Endothelial cell of umbilical vein (primary cell): ENCODE data around the gene CRNN. TPM values are rescaled to one million over a fixed set of nuclear protein-coding genes. Genes with fewer than 3 reads are reported as not detected.
A peak's percentile ranks its signal among the peaks of the same experiment; 100 is the strongest.

Experiments used
- BruUV-seq: library from RNA; stranded (reverse); fragments of 400-500 nt; replicated peaks from 2 replicates; lab custom pipeline; 2021; lab: Mats Ljungman, UMichigan
- CTCF ChIA-PET: fragments of 300-600, 350-600 bp; sonication (Branson Sonifier 250); formaldehyde crosslinking; loops from one replicate; lab custom pipeline; 2021; ENCODE audit warnings: antibody characterized with exemption, inconsistent platforms; lab: Charles Lee
- POLR2A ChIA-PET: fragments of 300-600, 350-600 bp; sonication (Branson Sonifier 250); formaldehyde crosslinking; loops from one replicate; lab custom pipeline; 2021; ENCODE audit warnings: antibody characterized with exemption, inconsistent platforms; lab: Charles Lee
- DNase-seq: peaks from one replicate; pipeline ENCODE4 v3.0.0-alpha.2; 2011; ENCODE audit warnings: low read depth, low spot score
- FAIRE-seq: peaks from 2 replicates; lab custom pipeline; 2011; peaks lifted over from hg19 to GRCh38; lab: Jason Lieb, UNC
- H2AFZ ChIP-seq: 2 replicates; pipeline ENCODE4 v1.6.0; 2012; ENCODE audit warnings: low read depth, low read length, control low read depth, inconsistent platforms
- H3K27ac ChIP-seq: 2 replicates; pipeline ENCODE4 v1.5.1; 2011; ENCODE audit warnings: low read depth, mild to moderate bottlenecking, control low read depth, low read length, moderate library complexity; ENCODE audit not compliant: insufficient read depth
- H3K27me3 ChIP-seq, 2 experiments: 2 replicates each; pipeline versions ENCODE4 v1.6.0 to v1.6.1; 2011; ENCODE audit warnings: low read length in 2 of 2, mixed read lengths in 1 of 2; ENCODE audit not compliant: control insufficient read depth in 2 of 2, insufficient read depth in 2 of 2
- H3K36me3 ChIP-seq, 2 experiments: 2 replicates in 1 of 2; 3 replicates in 1 of 2; pipeline ENCODE4 v1.5.1; 2011; ENCODE audit warnings: low read length in 2 of 2, mild to moderate bottlenecking in 1 of 2, moderate library complexity in 1 of 2; ENCODE audit not compliant: control insufficient read depth in 2 of 2, insufficient read depth in 2 of 2; ENCODE audit errors: extremely low read depth in 1 of 2
- H3K4me1 ChIP-seq: 3 replicates; pipeline ENCODE4 v1.5.1; 2011; ENCODE audit warnings: mild to moderate bottlenecking, low read length; ENCODE audit not compliant: control insufficient read depth, insufficient read depth; ENCODE audit errors: extremely low read depth
- H3K4me2 ChIP-seq: 2 replicates; pipeline ENCODE4 v1.6.1; 2011; ENCODE audit warnings: low read length, control low read depth, mixed read lengths; ENCODE audit not compliant: insufficient read depth
- H3K4me3 ChIP-seq, 3 experiments: fragments of 200-600 bp in 1 of 3; sonication (generic), shearing (Covaris generic) in 1 of 3; replicated peaks in 1 of 3; 2 replicates each; pipeline ENCODE4 v1.5.1; 2011 to 2016; ENCODE audit warnings: control low read depth in 3 of 3, low read length in 3 of 3, mild to moderate bottlenecking in 2 of 3, inconsistent platforms in 1 of 3, low read depth in 1 of 3, moderate library complexity in 1 of 3; ENCODE audit not compliant: insufficient read depth in 1 of 3
- H3K79me2 ChIP-seq: 2 replicates; pipeline ENCODE4 v1.6.0; 2012; ENCODE audit warnings: low read length, inconsistent platforms; ENCODE audit not compliant: control insufficient read depth, insufficient read depth
- H3K9ac ChIP-seq: replicated peaks from 2 replicates; pipeline ENCODE3; 2011; ENCODE audit warnings: low read length, control low read depth; ENCODE audit not compliant: insufficient read depth; ENCODE audit errors: extremely low read depth
- H3K9me1 ChIP-seq: replicated peaks from 3 replicates; pipeline ENCODE4 v1.6.0; 2011; ENCODE audit warnings: mild to moderate bottlenecking, low read length; ENCODE audit not compliant: control insufficient read depth, insufficient read depth; ENCODE audit errors: extremely low read depth
- H3K9me3 ChIP-seq: replicated peaks from 2 replicates; pipeline ENCODE4 v1.5.1; 2012; ENCODE audit warnings: low read length, inconsistent platforms; ENCODE audit not compliant: control insufficient read depth, insufficient read depth
- H4K20me1 ChIP-seq: replicated peaks from 2 replicates; pipeline ENCODE3; 2011; ENCODE audit warnings: mild to moderate bottlenecking, low read length; ENCODE audit not compliant: control insufficient read depth, insufficient read depth; ENCODE audit errors: extremely low read depth
- CTCF ChIP-seq, 2 donors: IDR thresholded peaks; 1 replicate in 1 of 2; 2 replicates in 1 of 2; pipeline ENCODE4 v1.5.1; 2011; ENCODE audit warnings: low read length in 2 of 2, mild to moderate bottlenecking in 2 of 2, moderate library complexity in 2 of 2, control low read depth in 1 of 2, inconsistent platforms in 1 of 2, low read depth in 1 of 2; ENCODE audit not compliant: insufficient read depth in 1 of 2; ENCODE audit errors: extremely low read depth in 1 of 2
- EZH2 ChIP-seq: IDR thresholded peaks from 2 replicates; pipeline ENCODE4 v1.6.1; 2012; ENCODE audit warnings: borderline replicate concordance, low read depth, mild to moderate bottlenecking, moderate library complexity, low read length, inconsistent platforms; ENCODE audit not compliant: severe bottlenecking
- FOS ChIP-seq: IDR thresholded peaks from 2 replicates; pipeline ENCODE4 v1.6.1; 2011; ENCODE audit warnings: mild to moderate bottlenecking, low read length, moderate library complexity, borderline replicate concordance; ENCODE audit not compliant: insufficient read depth
- GATA2 ChIP-seq: IDR thresholded peaks from 2 replicates; pipeline ENCODE4 v1.7.0; 2011; ENCODE audit warnings: low read depth, mild to moderate bottlenecking, moderate library complexity, mixed read lengths, low read length; ENCODE audit not compliant: insufficient read length, insufficient read depth
- JUN ChIP-seq: IDR thresholded peaks from 2 replicates; pipeline ENCODE4 v1.6.1; 2011; ENCODE audit warnings: borderline replicate concordance, low read depth; ENCODE audit not compliant: insufficient read length, insufficient read depth
- MAX ChIP-seq: IDR thresholded peaks from 2 replicates; pipeline ENCODE4 v1.6.1; 2011; ENCODE audit not compliant: insufficient read depth, insufficient read length
- MYC ChIP-seq: IDR thresholded peaks from one replicate; pipeline ENCODE4 v1.6.1; 2011; ENCODE audit warnings: mild to moderate bottlenecking, low read depth, low read length
- POLR2A ChIP-seq: IDR thresholded peaks from 2 replicates; pipeline ENCODE4 v1.6.1; 2012; ENCODE audit warnings: low read depth, mild to moderate bottlenecking, control low read depth, low read length
- POLR2AphosphoS5 ChIP-seq: IDR thresholded peaks from 2 replicates; pipeline ENCODE4 v1.6.1; 2012; ENCODE audit warnings: low read depth, mild to moderate bottlenecking, control low read depth, low read length, moderate library complexity; ENCODE audit not compliant: insufficient read depth
- dilution Hi-C: fragments of 300-500 bp; cut with MboI; formaldehyde crosslinking; loops from one replicate; pipeline ENCODE4 v1.15.0; 2019; ENCODE audit warnings: low sequenced_read_pairs; ENCODE audit not compliant: extremely low pct_ligation_motif_present
- intact Hi-C: fragments of 100-400 bp; cut with micrococcal nuclease; formaldehyde crosslinking; loops from one replicate; pipeline ENCODE4 v1.10.0; 2022
- polyA plus RNA-seq, 4 experiments: library from polyadenylated mRNA; depleted of rRNA in 3 of 4; stranded (reverse) in 3 of 4; unstranded in 1 of 4; fragments of >200 nt; gene quantifications; 2 replicates each; pipeline versions ENCODE4 v1.2.1 to v1.2.3, GENCODE V29; 2011 to 2012; ENCODE audit warnings: missing spikeins in 1 of 4
- total RNA-seq: library from RNA; stranded (reverse); gene quantifications from 2 replicates; pipeline ENCODE4 v1.2.3, GENCODE V29; 2021

The CRNN gene
- total and polyA plus RNA-seq, 2 donors (not counting 3 experiments of a cell fraction or from before 2014, with no cell fraction given), result not detected

GRCh38 chr1:152451254-152451653 lies 37.2 kb upstream of the CRNN start:
- dilution Hi-C loops, result no loop called here
- POLR2A ChIA-PET, result no interaction called here
- no peaks in the 10 kb centered on the region for H3K4me1 ChIP-seq

DNA sequence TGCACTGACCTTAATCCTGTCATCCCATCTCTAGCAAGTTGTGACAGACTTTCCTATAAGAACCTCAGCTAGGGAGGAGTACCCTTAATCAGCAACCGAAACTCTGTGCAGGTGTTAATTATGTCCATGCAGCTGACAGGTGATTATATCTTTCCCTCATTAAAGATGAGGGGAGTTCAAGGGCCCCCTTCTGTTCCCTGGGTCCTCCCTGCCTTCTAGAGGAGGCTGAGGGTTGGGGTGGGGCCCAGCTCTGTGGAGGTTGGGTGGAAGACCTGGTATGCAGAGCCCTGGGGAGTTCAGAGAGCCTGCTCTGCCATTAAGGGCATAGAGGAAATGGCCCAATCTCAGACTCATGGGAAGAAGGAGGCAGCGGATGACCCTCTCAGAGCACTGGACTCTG lies 35.6 kb upstream of the CRNN start:
- TF ChIP-seq MYC (no peak), POLR2AphosphoS5 (no peak), CTCF (IDR thresholded peaks at IDR 0.05; ENCODE audit: extremely low read depth in 1 of 2, insufficient read depth in 1 of 2, low read depth in 1 of 2, low read length in 2 of 2) (no peak), JUN (no peak), FOS (no peak), POLR2A (no peak), MAX (no peak), EZH2 (no peak), GATA2 (no peak)
- Histone ChIP-seq H3K4me2 (no peak overlapping the region), H3K4me1 (no peaks in the 10 kb centered on the region), H3K27me3 (peaks cover 0 to 2% of the 10 kb centered on the region in 2 experiments), H3K27ac (no peak overlapping the region), H3K36me3 (no peaks in the 10 kb centered on the region), H3K79me2 (no peaks in the 10 kb centered on the region), H3K9me1 (no peaks in the 10 kb centered on the region), H2AFZ (no peak overlapping the region), H3K4me3 (no peak overlapping the region), H3K9me3 (no peaks in the 10 kb centered on the region), H3K9ac (no peak overlapping the region), H4K20me1 (no peaks in the 10 kb centered on the region)
- BruUV-seq, result no TSS peak
- ChIA-PET CTCF (interaction anchor here (1.0 to 2.9 kb wide), 2 partner anchors 9 kb away, joined by 6 to 51 read pairs; no protein-coding TSS in a partner anchor), POLR2A (no interaction called here)
- dilution Hi-C loops, result no loop called here
- FAIRE-seq (no peak), DNase-seq (no peak)
- intact Hi-C loops, result no loop called here

More at GRCh38 chr1:152451254-152451653, 37.2 kb upstream of the CRNN start:
- H3K27me3 ChIP-seq, result peaks cover 0 to 2% of the 10 kb centered on the region in 2 experiments
- TF ChIP-seq POLR2A (no peak), CTCF (IDR thresholded peaks at IDR 0.05; ENCODE audit: extremely low read depth in 1 of 2, insufficient read depth in 1 of 2, low read depth in 1 of 2, low read length in 2 of 2) (peak in 1 of 2 donors; percentile 26)
- H4K20me1 ChIP-seq, result no peaks in the 10 kb centered on the region
- no TSS peak for BruUV-seq
- no peak overlapping the region for H3K4me3 ChIP-seq
- H3K36me3 ChIP-seq, result no peaks in the 10 kb centered on the region
- DNase-seq (no peak), FAIRE-seq (no peak)
- intact Hi-C loops, result no loop called here
- no peak overlapping the region for H3K27ac ChIP-seq
- CTCF ChIA-PET, result no interaction called here
- no peaks in the 10 kb centered on the region for H3K9me3 ChIP-seq
- H3K4me2 ChIP-seq, result no peak overlapping the region
- no peaks in the 10 kb centered on the region for H3K79me2 ChIP-seq
- no peak overlapping the region for H3K9ac ChIP-seq
- no peak overlapping the region for H2AFZ ChIP-seq
- H3K9me1 ChIP-seq, result no peaks in the 10 kb centered on the region
